Calu3 (cell line): ENCODE data around the gene TROAP. TPM values are rescaled to one million over a fixed set of nuclear protein-coding genes. Genes with fewer than 3 reads are reported as not detected.

Experiments used
- BruUV-seq: library from RNA; stranded (reverse); fragments of 400-500 nt; replicated peaks from 2 replicates; lab custom pipeline; 2021; lab: Mats Ljungman, UMichigan
- CTCF ChIA-PET: fragments of 300-600 bp; sonication (Branson Sonifier 250); formaldehyde crosslinking; loops from one replicate; lab custom pipeline; 2022; ENCODE audit warnings: antibody characterized with exemption; lab: Charles Lee
- DNase-seq: peaks from one replicate; pipeline ENCODE4 v3.0.0; 2022
- H3K27ac Mint-ChIP-seq: one replicate; pipeline ENCODE4 v1.8.0; 2022; ENCODE audit warnings: mixed read lengths; ENCODE audit not compliant: unreplicated experiment
- H3K27me3 Mint-ChIP-seq: one replicate; pipeline ENCODE4 v1.8.0; 2022; ENCODE audit warnings: mixed read lengths; ENCODE audit not compliant: unreplicated experiment
- H3K36me3 Mint-ChIP-seq: one replicate; pipeline ENCODE4 v1.8.0; 2022; ENCODE audit warnings: mild to moderate bottlenecking, moderate library complexity, mixed read lengths; ENCODE audit not compliant: insufficient read depth, unreplicated experiment
- H3K4me1 Mint-ChIP-seq: one replicate; pipeline ENCODE4 v1.8.0; 2022; ENCODE audit warnings: mild to moderate bottlenecking, low read depth, mixed read lengths; ENCODE audit not compliant: unreplicated experiment
- H3K4me3 Mint-ChIP-seq: one replicate; pipeline ENCODE4 v1.8.0; 2022; ENCODE audit warnings: mild to moderate bottlenecking, low read depth, moderate library complexity, mixed read lengths; ENCODE audit not compliant: unreplicated experiment
- H3K9me3 Mint-ChIP-seq: one replicate; pipeline ENCODE4 v1.8.0; 2022; ENCODE audit warnings: low read depth, mixed read lengths; ENCODE audit not compliant: unreplicated experiment
- CTCF ChIP-seq: fragments of 200-600 bp; IDR thresholded peaks from one replicate; pipeline ENCODE4 v1.8.0; 2022; ENCODE audit warnings: antibody characterized with exemption; ENCODE audit not compliant: unreplicated experiment
- intact Hi-C: fragments of 100-400 bp; cut with micrococcal nuclease; formaldehyde crosslinking; loops from one replicate; pipeline ENCODE4 v1.10.0; 2022; ENCODE audit not compliant: unreplicated experiment
- total RNA-seq: library from RNA; stranded (reverse); gene quantifications from 2 replicates; pipeline ENCODE4 v1.2.3, GENCODE V29; 2022

TROAP gene
- total RNA-seq, 1 experiment from 2014 or later, result 49.8 TPM

- CTCF ChIA-PET, result interaction anchor here (2.3 kb wide), 1 partner anchor 11 kb away, joined by 7 read pairs; the partner anchor contains the start of gene DNAJC22
- H3K9me3 Mint-ChIP-seq, result no peaks in the 10 kb centered on the region
- H3K27ac Mint-ChIP-seq, result no peak overlapping the region
- DNase-seq, result no peak
- peaks cover 18% of the 10 kb centered on the region for H3K36me3 Mint-ChIP-seq
- H3K4me3 Mint-ChIP-seq, result peak overlapping the region; percentile 69
- peaks cover 29% of the 10 kb centered on the region for H3K4me1 Mint-ChIP-seq
- peaks cover 38% of the 10 kb centered on the region for H3K27me3 Mint-ChIP-seq
- BruUV-seq, result no TSS peak
- intact Hi-C loops, result no loop called here
- no peak for TF ChIP-seq CTCF
These were observed 13.0 kb downstream of the TROAP start for GRCh38 chr12:49335955-49336644.

- H3K4me3 Mint-ChIP-seq, result peak within 1 kb of the TSS; percentile 69
- CTCF ChIA-PET, result interaction anchor here (1.1 to 2.3 kb wide), 2 partner anchors 10 to 39 kb away, joined by 3 to 7 read pairs; partner anchors contain the start of gene DNAJC22
- H3K9me3 Mint-ChIP-seq, result no peaks in the 10 kb centered on the region
- BruUV-seq, result no TSS peak
- DNase-seq, result peak; percentile 89
- H3K27me3 Mint-ChIP-seq, result peaks cover 40% of the 10 kb centered on the region
- H3K4me1 Mint-ChIP-seq, result peaks cover 29% of the 10 kb centered on the region
- intact Hi-C loops, result no loop called here
- TF ChIP-seq CTCF, result peak; percentile 90
- peaks cover 13% of the 10 kb centered on the region for H3K36me3 Mint-ChIP-seq
- H3K27ac Mint-ChIP-seq, result no peak within 1 kb of the TSS
These were observed 13.9 kb downstream of the TROAP start, which contains the start of gene C1QL4 for GRCh38 chr12:49336645-49337584. Gene C1QL4 (minus strand): TSS chr12:49337188. CDS start chr12:49336477, 711 bp downstream.

- intact Hi-C loops, result no loop called here
- CTCF ChIA-PET, result interaction anchor here (0.6 kb wide), 1 partner anchor 14 kb away, joined by 4 read pairs; no protein-coding TSS in a partner anchor
- Mint-ChIP-seq H3K27ac (no peak overlapping the region), H3K27me3 (peaks cover 55% of the 10 kb centered on the region), H3K4me3 (no peak overlapping the region), H3K36me3 (no peaks in the 10 kb centered on the region), H3K4me1 (peaks cover 37% of the 10 kb centered on the region), H3K9me3 (no peaks in the 10 kb centered on the region)
- no peak for TF ChIP-seq CTCF
- no peak for DNase-seq
- no TSS peak for BruUV-seq
These were observed 15.9 kb downstream of the TROAP start for GRCh38 chr12:49338830-49339463.

GRCh38 chr12:49339464-49339861, 16.4 kb downstream of the TROAP start:
- H3K4me1 Mint-ChIP-seq, result peaks cover 37% of the 10 kb centered on the region
- DNase-seq, result peak; percentile 21
- intact Hi-C loops, result no loop called here
- H3K36me3 Mint-ChIP-seq, result no peaks in the 10 kb centered on the region
- CTCF ChIA-PET, result interaction anchor here (0.6 kb wide), 1 partner anchor 15 kb away, joined by 4 read pairs; no protein-coding TSS in a partner anchor
- no peaks in the 10 kb centered on the region for H3K9me3 Mint-ChIP-seq
- BruUV-seq, result no TSS peak
- no peak overlapping the region for H3K27ac Mint-ChIP-seq
- peaks cover 60% of the 10 kb centered on the region for H3K27me3 Mint-ChIP-seq
- TF ChIP-seq CTCF, result no peak
- no peak overlapping the region for H3K4me3 Mint-ChIP-seq
